Prostate gland (tissue), 2 donors: ENCODE results near the gene YOD1.

Experiments used
- CTCF ChIP-seq, 4 experiments: fragments of 200-600 bp in 2 of 4; fragments of 450-650 bp in 2 of 4; sonication (generic) in 2 of 4; IDR thresholded peaks; 1 replicate in 3 of 4; 2 replicates in 1 of 4; pipeline ENCODE4 v1.5.1; 2016 to 2019; ENCODE audit warnings: antibody characterized with exemption in 4 of 4, mild to moderate bottlenecking in 2 of 4, moderate library complexity in 2 of 4
- POLR2A ChIP-seq: fragments of 450-650 bp; IDR thresholded peaks from one replicate; pipeline ENCODE4 v1.6.1; 2016; ENCODE audit warnings: antibody characterized with exemption, mild to moderate bottlenecking
- POLR2AphosphoS5 ChIP-seq: sonication (generic); formaldehyde crosslinking; IDR thresholded peaks from one replicate; pipeline ENCODE4 v1.6.1; 2017; ENCODE audit warnings: antibody characterized with exemption

GRCh38 chr1:207035877-207036551, 15.0 kb downstream of the YOD1 start:
- TF ChIP-seq POLR2AphosphoS5: no peak
- TF ChIP-seq CTCF (IDR thresholded peaks at IDR 0.05): no peak
- no peak for TF ChIP-seq POLR2A
